Measurements from ENCODE around the gene SHTN1.

The SHTN1 gene

DNA sequence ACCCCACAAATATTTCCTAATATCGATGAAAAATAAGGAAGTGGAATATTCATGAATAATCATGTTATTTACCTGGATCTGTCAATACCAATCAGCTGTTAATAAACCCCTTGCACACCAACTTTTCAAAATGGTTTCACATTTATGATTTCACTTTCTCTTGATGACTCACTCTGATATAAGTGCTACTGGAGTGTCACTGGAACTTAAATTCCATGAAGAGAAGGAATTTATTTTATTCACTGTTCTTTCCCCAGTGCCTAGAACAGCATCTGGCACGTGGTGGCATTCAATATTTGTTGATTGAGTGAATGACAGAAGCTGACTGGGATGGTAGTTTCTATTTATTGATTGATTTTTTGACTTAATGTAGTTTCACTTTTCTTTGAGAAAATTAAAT, 159.2 kb downstream of the SHTN1 start (continued):
- TF ChIP-seq ZNF70 (CRISPR knock-in tag; IDR thresholded peaks at IDR 0.05) (no peak), SNAI2 (CRISPR knock-in tag; IDR thresholded peaks at IDR 0.05) (no peak), CSDC2 (CRISPR knock-in tag; IDR thresholded peaks at IDR 0.05) (no peak), ESRRG (CRISPR knock-in tag; IDR thresholded peaks at IDR 0.05) (no peak), ZFP3 (CRISPR knock-in tag; IDR thresholded peaks at IDR 0.05) (no peak)

DNA sequence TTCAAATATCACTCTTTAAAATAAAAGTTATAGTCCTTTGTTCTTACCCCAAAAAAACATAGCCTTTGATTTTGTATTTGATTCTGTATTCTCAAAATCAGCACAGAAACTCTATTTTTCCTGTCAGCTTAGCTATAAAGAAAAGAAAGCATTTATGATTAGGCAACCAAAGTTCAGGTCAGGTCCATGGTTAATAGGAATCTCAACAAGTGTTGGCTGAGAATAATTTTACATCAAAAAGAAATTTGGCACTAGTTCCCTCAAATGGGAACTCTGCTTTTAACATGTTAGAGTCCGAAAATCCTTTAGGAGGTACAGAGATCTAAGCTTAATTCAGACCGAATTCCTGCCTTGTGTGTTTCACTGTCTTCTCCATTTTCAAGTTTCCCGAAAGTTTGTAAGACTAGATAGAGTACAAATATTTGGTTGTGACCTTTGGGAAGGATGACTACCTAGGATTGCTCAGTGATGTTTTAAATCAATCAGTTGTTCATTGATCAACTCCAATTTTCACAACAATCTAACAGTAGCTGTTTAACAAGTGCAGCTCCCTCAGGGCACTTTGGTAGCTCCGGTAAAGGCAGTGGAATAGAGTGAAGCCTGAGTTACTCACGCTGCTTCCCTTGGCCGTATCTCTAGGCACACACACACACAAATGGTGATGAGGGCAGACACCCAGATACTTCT, 164.5 kb downstream of the SHTN1 start:
- ATAC-seq, result no peak
- TF ChIP-seq ZFP30 (CRISPR knock-in tag; IDR thresholded peaks at IDR 0.05) (no peak), ZFP3 (CRISPR knock-in tag; IDR thresholded peaks at IDR 0.05) (no peak), ZC3H10 (CRISPR knock-in tag; IDR thresholded peaks at IDR 0.05) (no peak), CREB5 (CRISPR knock-in tag; IDR thresholded peaks at IDR 0.05; ENCODE audit: low read depth) (no peak), ARNTL (CRISPR knock-in tag; IDR thresholded peaks at IDR 0.05; ENCODE audit: borderline replicate concordance, low read depth) (no peak), ZNF70 (CRISPR knock-in tag; IDR thresholded peaks at IDR 0.05) (no peak), RARB (CRISPR knock-in tag; IDR thresholded peaks at IDR 0.05) (no peak), OSR1 (CRISPR knock-in tag; IDR thresholded peaks at IDR 0.05) (no peak), ISL1 (CRISPR knock-in tag; IDR thresholded peaks at IDR 0.05) (no peak), CSRNP3 (CRISPR knock-in tag; IDR thresholded peaks at IDR 0.05) (no peak), ZNF565 (CRISPR knock-in tag; conservative IDR thresholded peaks at IDR 0.05; ENCODE audit: low read depth) (no peak), BACH2 (CRISPR knock-in tag; IDR thresholded peaks at IDR 0.05; ENCODE audit: borderline replicate concordance) (no peak), SNAI2 (CRISPR knock-in tag; IDR thresholded peaks at IDR 0.05) (no peak), TCF4 (CRISPR knock-in tag; IDR thresholded peaks at IDR 0.05; ENCODE audit: borderline replicate concordance) (no peak), ZNF8 (CRISPR knock-in tag; IDR thresholded peaks at IDR 0.05) (no peak), TOX (CRISPR knock-in tag; IDR thresholded peaks at IDR 0.05; ENCODE audit: borderline replicate concordance) (no peak), CSDC2 (CRISPR knock-in tag; IDR thresholded peaks at IDR 0.05) (no peak), PPARA (CRISPR knock-in tag; IDR thresholded peaks at IDR 0.05; ENCODE audit: borderline replicate concordance) (no peak)

DNA sequence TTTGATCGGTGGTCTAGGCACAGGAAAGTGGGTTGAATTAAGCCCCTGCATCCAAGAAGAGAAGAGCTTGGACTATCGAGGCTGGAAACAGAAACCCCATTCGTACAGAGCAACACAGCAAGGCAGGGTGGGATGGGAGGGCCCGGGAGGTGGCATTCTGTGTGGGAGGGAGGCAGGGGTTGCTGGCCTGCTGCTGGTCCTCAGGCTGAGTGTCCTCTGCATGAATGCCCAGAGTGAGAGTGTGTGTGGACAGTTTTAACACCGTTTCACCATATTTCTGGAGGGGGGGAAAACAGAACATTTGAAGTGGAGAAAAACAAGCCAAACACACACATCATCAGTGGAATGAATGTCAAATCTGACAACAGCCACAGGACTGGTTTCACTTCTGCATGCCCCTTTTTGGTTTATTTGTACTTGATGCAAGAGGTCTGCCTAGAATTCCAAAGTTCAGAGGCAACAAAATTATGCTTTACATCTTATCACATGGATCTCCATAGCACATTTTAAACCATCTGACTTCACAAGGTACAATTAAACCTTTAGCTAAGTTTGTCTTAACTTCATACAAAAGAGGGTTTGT, 166.8 kb downstream of the SHTN1 start:
- ATAC-seq, result no peak
- TF ChIP-seq ZFP3 (CRISPR knock-in tag; IDR thresholded peaks at IDR 0.05) (no peak), TCF4 (CRISPR knock-in tag; IDR thresholded peaks at IDR 0.05; ENCODE audit: borderline replicate concordance) (no peak), ISL1 (CRISPR knock-in tag; IDR thresholded peaks at IDR 0.05) (no peak), ARNTL (CRISPR knock-in tag; IDR thresholded peaks at IDR 0.05; ENCODE audit: borderline replicate concordance, low read depth) (no peak), ESRRG (CRISPR knock-in tag; IDR thresholded peaks at IDR 0.05) (no peak), ZNF8 (CRISPR knock-in tag; IDR thresholded peaks at IDR 0.05) (no peak), ZC3H10 (CRISPR knock-in tag; IDR thresholded peaks at IDR 0.05) (no peak), ZNF565 (CRISPR knock-in tag; conservative IDR thresholded peaks at IDR 0.05; ENCODE audit: low read depth) (no peak)
- TF ChIP-seq, protein P1, sequence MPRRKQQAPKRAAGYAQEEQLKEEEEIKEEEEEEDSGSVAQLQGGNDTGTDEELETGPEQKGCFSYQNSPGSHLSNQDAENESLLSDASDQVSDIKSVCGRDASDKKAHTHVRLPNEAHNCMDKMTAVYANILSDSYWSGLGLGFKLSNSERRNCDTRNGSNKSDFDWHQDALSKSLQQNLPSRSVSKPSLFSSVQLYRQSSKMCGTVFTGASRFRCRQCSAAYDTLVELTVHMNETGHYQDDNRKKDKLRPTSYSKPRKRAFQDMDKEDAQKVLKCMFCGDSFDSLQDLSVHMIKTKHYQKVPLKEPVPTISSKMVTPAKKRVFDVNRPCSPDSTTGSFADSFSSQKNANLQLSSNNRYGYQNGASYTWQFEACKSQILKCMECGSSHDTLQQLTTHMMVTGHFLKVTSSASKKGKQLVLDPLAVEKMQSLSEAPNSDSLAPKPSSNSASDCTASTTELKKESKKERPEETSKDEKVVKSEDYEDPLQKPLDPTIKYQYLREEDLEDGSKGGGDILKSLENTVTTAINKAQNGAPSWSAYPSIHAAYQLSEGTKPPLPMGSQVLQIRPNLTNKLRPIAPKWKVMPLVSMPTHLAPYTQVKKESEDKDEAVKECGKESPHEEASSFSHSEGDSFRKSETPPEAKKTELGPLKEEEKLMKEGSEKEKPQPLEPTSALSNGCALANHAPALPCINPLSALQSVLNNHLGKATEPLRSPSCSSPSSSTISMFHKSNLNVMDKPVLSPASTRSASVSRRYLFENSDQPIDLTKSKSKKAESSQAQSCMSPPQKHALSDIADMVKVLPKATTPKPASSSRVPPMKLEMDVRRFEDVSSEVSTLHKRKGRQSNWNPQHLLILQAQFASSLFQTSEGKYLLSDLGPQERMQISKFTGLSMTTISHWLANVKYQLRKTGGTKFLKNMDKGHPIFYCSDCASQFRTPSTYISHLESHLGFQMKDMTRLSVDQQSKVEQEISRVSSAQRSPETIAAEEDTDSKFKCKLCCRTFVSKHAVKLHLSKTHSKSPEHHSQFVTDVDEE (CRISPR knock-in tag; IDR thresholded peaks at IDR 0.05), result no peak

DNA sequence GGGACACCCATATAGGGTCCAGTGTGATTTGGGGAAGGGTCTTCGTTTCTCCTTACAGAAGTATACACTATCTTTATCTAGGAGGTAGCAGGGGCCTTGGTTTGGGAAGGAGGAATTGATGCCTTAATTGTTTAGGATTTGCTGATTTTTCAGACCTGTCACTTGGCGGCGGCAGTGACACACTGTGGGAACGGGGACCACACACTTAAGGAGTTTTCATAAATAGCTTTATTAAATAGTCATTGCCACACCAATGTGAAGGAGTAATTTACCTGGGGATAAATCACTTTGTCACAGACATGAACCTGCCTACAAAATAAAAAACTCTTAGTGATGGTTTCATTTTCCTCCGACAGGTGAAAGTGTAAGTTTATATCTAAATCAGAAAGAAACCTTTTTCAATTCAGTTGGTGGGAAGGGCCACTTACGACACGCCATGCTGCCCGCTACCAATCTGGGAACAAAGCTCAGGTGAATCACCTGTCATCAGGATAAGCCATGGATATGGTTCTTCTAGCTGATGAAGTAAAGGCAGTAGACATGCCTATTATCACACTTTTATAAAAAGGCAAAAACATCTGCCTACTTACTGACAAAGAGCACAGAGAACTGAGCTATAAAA, 168.0 kb downstream of the SHTN1 start:
- ATAC-seq, result no peak
- no peak for TF ChIP-seq ISL1 (CRISPR knock-in tag; IDR thresholded peaks at IDR 0.05)
- TF ChIP-seq, protein P2, sequence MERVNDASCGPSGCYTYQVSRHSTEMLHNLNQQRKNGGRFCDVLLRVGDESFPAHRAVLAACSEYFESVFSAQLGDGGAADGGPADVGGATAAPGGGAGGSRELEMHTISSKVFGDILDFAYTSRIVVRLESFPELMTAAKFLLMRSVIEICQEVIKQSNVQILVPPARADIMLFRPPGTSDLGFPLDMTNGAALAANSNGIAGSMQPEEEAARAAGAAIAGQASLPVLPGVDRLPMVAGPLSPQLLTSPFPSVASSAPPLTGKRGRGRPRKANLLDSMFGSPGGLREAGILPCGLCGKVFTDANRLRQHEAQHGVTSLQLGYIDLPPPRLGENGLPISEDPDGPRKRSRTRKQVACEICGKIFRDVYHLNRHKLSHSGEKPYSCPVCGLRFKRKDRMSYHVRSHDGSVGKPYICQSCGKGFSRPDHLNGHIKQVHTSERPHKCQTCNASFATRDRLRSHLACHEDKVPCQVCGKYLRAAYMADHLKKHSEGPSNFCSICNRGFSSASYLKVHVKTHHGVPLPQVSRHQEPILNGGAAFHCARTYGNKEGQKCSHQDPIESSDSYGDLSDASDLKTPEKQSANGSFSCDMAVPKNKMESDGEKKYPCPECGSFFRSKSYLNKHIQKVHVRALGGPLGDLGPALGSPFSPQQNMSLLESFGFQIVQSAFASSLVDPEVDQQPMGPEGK (CRISPR knock-in tag; IDR thresholded peaks at IDR 0.05; ENCODE audit: borderline replicate concordance), result no peak
- TF ChIP-seq ESRRG (CRISPR knock-in tag; IDR thresholded peaks at IDR 0.05), result no peak

Data from SK-N-SH treated with all-trans-retinoic acid at 6 μM for 48 hours (cell line).